HCT116 (cell line): ENCODE results near the gene CHTOP. TPM values are rescaled to one million over a fixed set of nuclear protein-coding genes. Genes with fewer than 3 reads are reported as not detected.

Source experiments
- ATAC-seq: fragments of 200-7000 bp; cut with Tn5 transposase; 2 replicates; pipeline ENCODE4 v1.9.1; 2020; ENCODE audit warnings: mild to moderate bottlenecking, moderate library complexity
- BruUV-seq: library from RNA; stranded (reverse); fragments of 400-500 nt; replicated peaks from 2 replicates; lab custom pipeline; 2021; lab: Mats Ljungman, UMichigan
- CTCF ChIA-PET: fragments of 300-600 bp; sonication (Branson Sonifier 250); formaldehyde crosslinking; loops from one replicate; lab custom pipeline; 2021; ENCODE audit warnings: antibody characterized with exemption; lab: Charles Lee
- POLR2A ChIA-PET: fragments of 300-600, 350-600 bp; sonication (Branson Sonifier 250); formaldehyde crosslinking; loops from one replicate; lab custom pipeline; 2021; ENCODE audit warnings: antibody characterized with exemption; lab: Charles Lee
- RAD21 ChIA-PET, 2 experiments: fragments of 300-600 bp; sonication (Branson Sonifier 250); formaldehyde crosslinking; loops; one replicate each; lab custom pipeline; 2023; ENCODE audit warnings: low total read pairs in 2 of 2; ENCODE audit not compliant: uncharacterized antibody in 2 of 2, unreplicated experiment in 2 of 2, low non-redundant PET in 1 of 2; lab: Charles Lee
- DNase-seq: peaks from one replicate; pipeline ENCODE4 v3.0.0-alpha.2; 2010; ENCODE audit warnings: low read depth, low spot score
- H2AFZ ChIP-seq: fragments of 200-600 bp; shearing (Covaris generic), sonication (generic); 2 replicates; pipeline ENCODE4 v1.6.1; 2017; ENCODE audit warnings: low read depth, mixed run types, mixed read lengths, antibody characterized with exemption, low read length; ENCODE audit not compliant: poor library complexity, severe bottlenecking
- H3K27ac ChIP-seq: 2 replicates; pipeline ENCODE4 v1.5.1; 2012; ENCODE audit warnings: low read depth, low read length
- H3K27me3 ChIP-seq: fragments of 200-600 bp; sonication (generic); 2 replicates; pipeline ENCODE4 v1.6.1; 2016; ENCODE audit warnings: mixed run types, low read length, mixed read lengths; ENCODE audit not compliant: insufficient read depth
- H3K36me3 ChIP-seq, 2 experiments: fragments of 200-500 bp in 1 of 2; fragments of 200-600 bp in 1 of 2; sonication (Bioruptor generic) in 1 of 2; sonication (generic) in 1 of 2; 2 replicates each; pipeline versions ENCODE4 v1.5.1 to v1.6.1; 2014 to 2016; ENCODE audit warnings: low read length in 2 of 2, inconsistent platforms in 1 of 2, mixed read lengths in 1 of 2, mixed run types in 1 of 2; ENCODE audit not compliant: insufficient read depth in 2 of 2, control insufficient read depth in 1 of 2
- H3K4me1 ChIP-seq, 2 experiments: fragments of 200-600 bp in 1 of 2; sonication (generic) in 1 of 2; 2 replicates each; pipeline versions ENCODE4 v1.5.1 to v1.6.1; 2012 to 2017; ENCODE audit warnings: low read length in 2 of 2, inconsistent platforms in 1 of 2, mild to moderate bottlenecking in 1 of 2, mixed read lengths in 1 of 2, mixed run types in 1 of 2, moderate library complexity in 1 of 2; ENCODE audit not compliant: insufficient read depth in 2 of 2, control insufficient read depth in 1 of 2
- H3K4me2 ChIP-seq: fragments of 200-600 bp; sonication (generic); 2 replicates; pipeline ENCODE4 v1.6.1; 2017; ENCODE audit warnings: mixed run types, low read length, mixed read lengths
- H3K4me3 ChIP-seq, 2 experiments: fragments of 200-600 bp in 1 of 2; sonication (generic) in 1 of 2; replicated peaks in 1 of 2; 2 replicates each; pipeline ENCODE4 v1.5.1; 2011 to 2016; ENCODE audit warnings: low read length in 2 of 2, control low read depth in 1 of 2, low read depth in 1 of 2, mild to moderate bottlenecking in 1 of 2, mixed read lengths in 1 of 2, mixed run types in 1 of 2
- H3K79me2 ChIP-seq: fragments of 200-600 bp; sonication (generic); 2 replicates; pipeline ENCODE4 v1.6.1; 2017; ENCODE audit warnings: mild to moderate bottlenecking, mixed run types, low read length, moderate library complexity, mixed read lengths; ENCODE audit not compliant: insufficient read depth
- H3K9ac ChIP-seq: fragments of 200-600 bp; sonication (generic); 2 replicates; pipeline ENCODE4 v1.6.1; 2016; ENCODE audit warnings: low read length, mixed read lengths
- H3K9me2 ChIP-seq: fragments of 200-600 bp; sonication (generic), shearing (Covaris generic); 2 replicates; pipeline ENCODE4 v1.6.1; 2017; ENCODE audit warnings: mixed run types, mild to moderate bottlenecking, moderate library complexity; ENCODE audit not compliant: insufficient read depth
- H3K9me3 ChIP-seq, 2 experiments: fragments of 200-500 bp in 1 of 2; fragments of 200-600 bp in 1 of 2; sonication (Bioruptor generic) in 1 of 2; sonication (generic) in 1 of 2; 2 replicates each; pipeline ENCODE4 v1.6.1; 2014 to 2017; ENCODE audit warnings: low read length in 2 of 2, mixed read lengths in 2 of 2, inconsistent platforms in 1 of 2, low read depth in 1 of 2, mild to moderate bottlenecking in 1 of 2, mixed run types in 1 of 2, moderate library complexity in 1 of 2; ENCODE audit not compliant: control insufficient read depth in 1 of 2, insufficient read depth in 1 of 2
- H4K20me1 ChIP-seq: fragments of 200-600 bp; sonication (generic), shearing (Covaris generic); 2 replicates; pipeline ENCODE4 v1.6.1; 2017; ENCODE audit warnings: mixed run types, mild to moderate bottlenecking, moderate library complexity; ENCODE audit not compliant: insufficient read depth
- CBX3 ChIP-seq: IDR thresholded peaks from 2 replicates; pipeline ENCODE4 v1.6.1; 2012; ENCODE audit warnings: low read depth
- CEBPB ChIP-seq: IDR thresholded peaks from 2 replicates; pipeline ENCODE4 v1.6.1; 2012; ENCODE audit warnings: low read depth
- EGR1 ChIP-seq: IDR thresholded peaks from 2 replicates; pipeline ENCODE4 v1.6.1; 2012; ENCODE audit warnings: low read depth
- EZH2 ChIP-seq: fragments of 200-600 bp; sonication (generic); IDR thresholded peaks from 2 replicates; pipeline ENCODE4 v1.6.1; 2017; ENCODE audit warnings: antibody characterized with exemption, mixed run types
- JUND ChIP-seq: IDR thresholded peaks from 2 replicates; pipeline ENCODE4 v1.6.1; 2012
- RAD21 ChIP-seq: IDR thresholded peaks from 2 replicates; pipeline ENCODE4 v1.6.1; 2012; ENCODE audit warnings: low read depth, mild to moderate bottlenecking
- SIN3A ChIP-seq: IDR thresholded peaks from 2 replicates; pipeline ENCODE4 v1.6.1; 2012; ENCODE audit warnings: low read depth
- SP1 ChIP-seq: IDR thresholded peaks from 2 replicates; pipeline ENCODE4 v1.6.1; 2012; ENCODE audit warnings: low read depth
- TCF7L2 ChIP-seq: IDR thresholded peaks from 2 replicates; pipeline ENCODE4 v1.7.0; 2011; ENCODE audit warnings: borderline replicate concordance, inconsistent platforms; ENCODE audit not compliant: insufficient read depth, insufficient read length; ENCODE audit errors: extremely low read depth
- YY1 ChIP-seq: IDR thresholded peaks from 2 replicates; pipeline ENCODE4 v1.6.1; 2011; ENCODE audit warnings: low read length, low read depth, moderate library complexity, mild to moderate bottlenecking; ENCODE audit not compliant: insufficient replicate concordance; ENCODE audit errors: extremely low read depth
- ZNF274 ChIP-seq: fragments of 200-500 bp; sonication (Bioruptor generic); IDR thresholded peaks from 2 replicates; pipeline ENCODE4 v1.6.1; 2014; ENCODE audit warnings: mild to moderate bottlenecking, low read depth, low read length, inconsistent platforms
- intact Hi-C: fragments of 100-400 bp; cut with micrococcal nuclease; formaldehyde crosslinking; loops from 2 replicates; pipeline ENCODE4 v1.10.0; 2022
- total RNA-seq: library from RNA; stranded (reverse); gene quantifications from one replicate; pipeline ENCODE4 v1.2.1, GENCODE V29; 2021; ENCODE audit not compliant: unreplicated experiment
- TF ChIP-seq, protein P1 (sequence below): IDR thresholded peaks from 2 replicates; pipeline ENCODE4 v1.6.1; 2012
- TF ChIP-seq, protein P2 (sequence below), 3 experiments: fragments of 200-600 bp in 1 of 3; sonication (generic) in 1 of 3; IDR thresholded peaks in 2 of 3; conservative IDR thresholded peaks in 1 of 3; 2 replicates each; pipeline ENCODE4 v1.5.1; 2012 to 2017; ENCODE audit warnings: low read depth in 2 of 3, low read length in 2 of 3, antibody characterized with exemption in 1 of 3, borderline replicate concordance in 1 of 3, control low read depth in 1 of 3, mild to moderate bottlenecking in 1 of 3, mixed read lengths in 1 of 3, mixed run types in 1 of 3, moderate library complexity in 1 of 3; ENCODE audit not compliant: insufficient read depth in 1 of 3

The CHTOP gene
- total RNA-seq, 1 experiment from 2014 or later = 110 TPM

DNA sequence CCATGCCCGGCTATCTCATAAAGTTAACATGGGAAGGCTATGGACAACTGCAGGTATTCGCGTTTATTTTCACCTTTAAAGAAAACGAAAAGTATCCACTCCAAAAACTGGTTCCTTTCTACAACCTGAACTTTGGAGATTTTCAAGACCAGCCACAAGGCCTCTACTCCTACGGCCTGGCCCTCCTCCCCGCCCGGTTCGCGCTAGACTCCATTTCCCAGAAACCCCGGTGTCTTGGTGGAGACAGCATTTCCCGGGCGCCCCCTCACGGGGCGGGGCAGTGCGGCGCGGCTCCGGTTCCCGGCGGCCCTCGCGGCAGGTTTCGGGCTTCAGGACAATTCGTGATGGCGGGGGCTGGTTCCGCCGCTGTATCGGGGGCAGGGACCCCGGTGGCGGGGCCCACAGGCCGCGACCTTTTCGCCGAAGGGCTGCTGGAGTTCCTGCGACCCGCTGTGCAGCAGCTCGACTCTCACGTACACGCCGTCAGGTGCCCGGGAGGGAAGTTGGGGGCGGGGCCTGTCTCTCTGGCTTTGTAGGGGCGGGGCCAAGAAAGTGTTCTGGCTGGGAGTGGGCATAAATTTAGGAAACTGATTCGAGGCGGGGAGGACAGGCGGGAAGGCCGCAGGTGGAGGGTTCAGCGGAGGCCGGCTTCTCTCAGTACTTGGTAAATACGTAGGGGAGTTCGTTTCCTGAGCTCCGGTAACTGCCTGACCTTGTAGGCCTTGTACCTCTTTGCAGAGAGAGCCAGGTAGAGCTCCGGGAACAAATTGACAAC lies 24.7 kb downstream of the CHTOP start, which contains the start of gene SNAPIN (continued):
- TF ChIP-seq CEBPB = no peak
- TF ChIP-seq RAD21 = no peak
- TF ChIP-seq TCF7L2 = no peak
- TF ChIP-seq EGR1 = peak; percentile 95
- no peak for TF ChIP-seq JUND
- TF ChIP-seq ZNF274 = no peak
- no peak for TF ChIP-seq EZH2
- TF ChIP-seq SIN3A = no peak
- TF ChIP-seq, protein P1, sequence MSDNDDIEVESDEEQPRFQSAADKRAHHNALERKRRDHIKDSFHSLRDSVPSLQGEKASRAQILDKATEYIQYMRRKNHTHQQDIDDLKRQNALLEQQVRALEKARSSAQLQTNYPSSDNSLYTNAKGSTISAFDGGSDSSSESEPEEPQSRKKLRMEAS = peak; percentile 19; the same call in 1 of the 2 replicates
- TF ChIP-seq YY1 = peak; percentile 84
- TF ChIP-seq, protein P2, sequence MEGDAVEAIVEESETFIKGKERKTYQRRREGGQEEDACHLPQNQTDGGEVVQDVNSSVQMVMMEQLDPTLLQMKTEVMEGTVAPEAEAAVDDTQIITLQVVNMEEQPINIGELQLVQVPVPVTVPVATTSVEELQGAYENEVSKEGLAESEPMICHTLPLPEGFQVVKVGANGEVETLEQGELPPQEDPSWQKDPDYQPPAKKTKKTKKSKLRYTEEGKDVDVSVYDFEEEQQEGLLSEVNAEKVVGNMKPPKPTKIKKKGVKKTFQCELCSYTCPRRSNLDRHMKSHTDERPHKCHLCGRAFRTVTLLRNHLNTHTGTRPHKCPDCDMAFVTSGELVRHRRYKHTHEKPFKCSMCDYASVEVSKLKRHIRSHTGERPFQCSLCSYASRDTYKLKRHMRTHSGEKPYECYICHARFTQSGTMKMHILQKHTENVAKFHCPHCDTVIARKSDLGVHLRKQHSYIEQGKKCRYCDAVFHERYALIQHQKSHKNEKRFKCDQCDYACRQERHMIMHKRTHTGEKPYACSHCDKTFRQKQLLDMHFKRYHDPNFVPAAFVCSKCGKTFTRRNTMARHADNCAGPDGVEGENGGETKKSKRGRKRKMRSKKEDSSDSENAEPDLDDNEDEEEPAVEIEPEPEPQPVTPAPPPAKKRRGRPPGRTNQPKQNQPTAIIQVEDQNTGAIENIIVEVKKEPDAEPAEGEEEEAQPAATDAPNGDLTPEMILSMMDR (IDR thresholded peaks at IDR 0.05 in 2 of 3, conservative IDR thresholded peaks at IDR 0.05 in 1 of 3; ENCODE audit: borderline replicate concordance in 1 of 3, insufficient read depth in 1 of 3, low read depth in 2 of 3, low read length in 2 of 3) = no peak

DNA sequence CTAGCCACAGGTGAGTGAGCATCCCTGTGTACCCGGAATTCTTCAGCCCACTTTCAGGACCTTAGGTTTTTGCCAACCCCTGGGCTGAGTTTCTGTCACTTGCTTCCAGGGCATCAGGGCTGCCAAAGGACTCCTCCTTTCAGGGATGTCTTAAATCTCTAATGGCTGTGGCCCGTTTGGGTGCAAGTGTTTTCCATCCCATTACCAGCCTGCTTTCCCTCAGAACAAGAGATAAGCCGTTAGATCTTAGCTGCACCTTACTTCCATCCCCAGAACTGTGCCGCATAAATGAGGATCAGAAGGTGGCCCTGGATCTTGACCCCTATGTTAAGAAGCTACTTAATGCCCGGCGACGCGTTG lies 25.3 kb downstream of the CHTOP start:
- intact Hi-C loops = no loop called here
- ChIA-PET POLR2A (interaction anchor here (0.9 to 1.7 kb wide), 5 partner anchors 9 to 116 kb away, joined by 3 to 8 read pairs (median 3); partner anchors contain the start of genes CHTOP and SLC27A3), RAD21 (no interaction called here), CTCF (interaction anchor here (1.6 kb wide), 1 partner anchor 87 kb away, joined by 5 read pairs; no protein-coding TSS in a partner anchor)
- H3K36me3 ChIP-seq = peaks cover 28 to 33% of the 10 kb centered on the region in 2 experiments
- H3K27ac ChIP-seq = peak overlapping the region; percentile 80; the same call in 1 of the 2 replicates
- H3K4me3 ChIP-seq = peak overlapping the region; percentile 73 to 88
- BruUV-seq = no TSS peak
- H3K4me1 ChIP-seq = peaks cover 10 to 22% of the 10 kb centered on the region in 2 experiments; a peak in 3 of 4 replicates
- no peaks in the 10 kb centered on the region for H3K27me3 ChIP-seq
- H2AFZ ChIP-seq = no peak overlapping the region
- peak overlapping the region; percentile 67 for H3K9ac ChIP-seq
- H4K20me1 ChIP-seq = no peaks in the 10 kb centered on the region; the same call in 1 of the 2 replicates
- H3K9me3 ChIP-seq = no peaks in the 10 kb centered on the region
- ATAC-seq (no peak), DNase-seq (no peak)
- H3K4me2 ChIP-seq = peak overlapping the region; percentile 79
- TF ChIP-seq, protein P1 = no peak
- no peak for TF ChIP-seq ZNF274
- no peak for TF ChIP-seq CBX3
- no peak for TF ChIP-seq SP1
- no peak for TF ChIP-seq SIN3A
- no peaks in the 10 kb centered on the region for H3K9me2 ChIP-seq
- H3K79me2 ChIP-seq = peaks cover 16% of the 10 kb centered on the region
